Activated CD8-positive, alpha-beta memory T cell treated with anti-CD3 and anti-CD28 coated beads, Interleukin-2, amount 50 U/mL, for 1 hour (primary cell): ENCODE data around the gene FAM187B.
"Not testable (repeated sequence)": the region's sequence is repeated elsewhere in the genome, so short reads cannot be mapped to it uniquely, and the experiment has no call there.

ENCODE experiments used
- DNase-seq: peaks from one replicate; pipeline ENCODE4 v3.0.0-alpha.2; 2020; ENCODE audit errors: extremely low read depth

Gene FAM187B

GRCh38 chr19:35262101-35262761 is 33.7 kb upstream of the FAM187B start:
- no peak for DNase-seq

- no peak for DNase-seq
Measured at GRCh38 chr19:35261356-35262100, 33.0 kb upstream of the FAM187B start.

DNA sequence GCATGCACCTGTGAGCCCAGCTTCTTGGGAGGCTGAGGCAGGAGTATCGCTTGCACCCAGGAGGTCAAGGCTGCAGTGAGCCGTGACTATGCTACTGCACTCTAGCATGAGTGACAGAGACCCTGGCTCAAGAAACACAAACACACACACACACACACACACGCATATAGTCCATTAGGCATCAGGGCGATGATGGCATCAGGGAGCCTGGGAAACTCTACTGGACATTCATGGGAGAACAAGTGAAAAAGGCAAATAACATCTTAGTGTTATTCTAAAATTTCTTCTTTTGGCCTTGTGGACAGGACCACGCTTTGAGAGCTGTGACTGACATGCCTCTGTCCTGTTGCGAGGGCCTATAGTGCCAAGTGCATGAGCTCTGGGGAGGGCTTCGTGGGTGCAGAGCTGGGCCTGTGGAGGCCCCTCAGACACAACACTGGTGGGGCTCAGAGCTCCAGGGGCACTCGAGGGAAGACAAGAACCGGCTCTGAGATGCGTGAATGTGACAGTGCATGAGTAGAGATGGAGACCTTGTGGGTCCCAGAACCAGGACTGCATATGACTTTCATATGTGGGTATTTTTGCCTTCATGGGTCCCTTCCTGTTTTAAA is 32.3 kb upstream of the FAM187B start:
- DNase-seq = no peak

- DNase-seq = no peak
Measured at GRCh38 chr19:35257113-35257461, 28.5 kb upstream of the FAM187B start.

- no peak for DNase-seq
Measured at GRCh38 chr19:35256566-35256965, 28.0 kb upstream of the FAM187B start.

GRCh38 chr19:35254341-35255297 is 26.1 kb upstream of the FAM187B start:
- no peak for DNase-seq

DNA sequence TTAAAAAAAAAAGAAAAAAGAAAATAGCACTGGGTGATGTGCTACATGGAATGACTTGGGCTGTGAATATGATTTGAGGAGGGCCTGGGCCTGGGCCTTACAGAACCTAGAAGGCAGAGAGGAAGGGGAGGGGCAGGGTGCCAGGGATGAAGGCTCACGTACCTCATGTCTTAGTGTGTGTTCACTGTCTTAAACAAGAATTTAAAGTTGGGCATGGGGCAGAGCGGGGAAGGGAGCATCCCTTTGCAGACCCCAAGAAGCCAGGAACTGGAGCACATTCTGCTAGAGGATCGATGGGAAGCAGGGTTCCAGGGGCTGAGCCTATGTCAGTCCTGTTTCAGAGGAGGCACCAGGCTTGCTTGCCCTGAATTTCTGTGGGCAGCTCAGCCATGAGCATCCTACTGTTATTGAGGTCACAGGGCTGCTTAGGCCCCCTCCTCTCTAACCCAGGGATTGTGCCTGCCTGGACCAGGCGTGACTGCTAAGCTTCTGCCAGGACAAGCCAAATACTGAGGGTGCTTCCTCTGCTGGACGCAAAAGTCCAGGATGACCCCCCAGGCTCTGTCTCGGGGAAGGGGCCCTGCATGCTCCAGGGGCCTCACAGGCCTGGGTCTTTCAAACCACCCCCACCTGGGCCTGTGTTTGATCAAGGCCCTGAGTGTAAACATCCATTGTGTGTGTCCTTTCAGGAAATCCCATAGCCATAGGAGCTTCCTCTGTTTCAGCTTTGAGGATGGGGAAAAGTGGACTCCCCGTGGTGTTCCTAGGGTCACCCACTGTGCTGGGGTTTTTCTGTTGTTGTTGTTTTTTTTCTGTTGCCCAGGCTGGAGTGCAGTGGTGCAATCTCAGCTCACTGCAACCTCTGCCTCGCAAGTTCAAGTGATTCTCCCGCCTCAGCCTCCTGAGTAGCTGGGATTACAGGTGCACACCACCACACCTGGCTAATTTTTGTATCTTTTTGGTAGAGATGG is 25.1 kb upstream of the FAM187B start:
- no peak for DNase-seq

GRCh38 chr19:35251456-35251855 is 22.9 kb upstream of the FAM187B start:
- DNase-seq = no peak

DNA sequence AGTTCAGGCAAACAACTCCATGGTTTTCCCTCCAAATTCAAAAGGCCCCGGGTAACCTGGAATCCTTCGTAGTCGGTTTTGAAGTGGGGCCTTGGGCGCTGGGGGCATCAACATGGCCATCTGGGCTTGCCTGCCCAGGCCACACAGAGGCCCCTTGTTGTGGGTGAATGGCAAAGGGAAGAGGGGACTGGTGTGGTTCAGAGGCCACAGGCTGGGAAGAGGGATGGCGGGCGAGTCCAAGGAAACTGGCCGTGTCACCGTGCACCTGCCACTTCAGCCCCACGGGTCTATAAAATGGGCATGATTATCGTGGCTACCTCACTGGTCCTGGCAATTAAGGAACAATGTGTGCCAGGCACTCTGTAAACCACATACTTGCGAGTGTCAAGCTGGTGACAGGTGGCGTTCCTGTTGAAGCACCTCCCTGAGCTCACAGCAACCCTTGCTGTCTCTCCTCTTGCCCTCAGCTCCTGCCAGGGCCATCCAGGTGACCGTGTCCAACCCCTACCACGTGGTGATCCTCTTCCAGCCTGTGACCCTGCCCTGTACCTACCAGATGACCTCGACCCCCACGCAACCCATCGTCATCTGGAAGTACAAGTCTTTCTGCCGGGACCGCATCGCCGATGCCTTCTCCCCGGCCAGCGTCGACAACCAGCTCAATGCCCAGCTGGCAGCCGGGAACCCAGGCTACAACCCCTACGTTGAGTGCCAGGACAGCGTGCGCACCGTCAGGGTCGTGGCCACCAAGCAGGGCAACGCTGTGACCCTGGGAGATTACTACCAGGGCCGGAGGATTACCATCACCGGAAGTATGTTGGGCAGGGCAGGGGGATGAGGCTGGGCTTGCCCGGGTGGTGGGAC is 21.5 kb upstream of the FAM187B start:
- DNase-seq = no peak

- DNase-seq = no peak
Measured at GRCh38 chr19:35249146-35249847, 20.8 kb upstream of the FAM187B start.

- peak; percentile 65 for DNase-seq
Measured at GRCh38 chr19:35248310-35249145, 20.0 kb upstream of the FAM187B start, which contains the start of gene LSR. LSR (plus strand) TSS chr19:35249002; CDS start chr19:35249023, 21 bp downstream.

- DNase-seq = no peak
Measured at GRCh38 chr19:35247526-35248309, 19.2 kb upstream of the FAM187B start.

DNA sequence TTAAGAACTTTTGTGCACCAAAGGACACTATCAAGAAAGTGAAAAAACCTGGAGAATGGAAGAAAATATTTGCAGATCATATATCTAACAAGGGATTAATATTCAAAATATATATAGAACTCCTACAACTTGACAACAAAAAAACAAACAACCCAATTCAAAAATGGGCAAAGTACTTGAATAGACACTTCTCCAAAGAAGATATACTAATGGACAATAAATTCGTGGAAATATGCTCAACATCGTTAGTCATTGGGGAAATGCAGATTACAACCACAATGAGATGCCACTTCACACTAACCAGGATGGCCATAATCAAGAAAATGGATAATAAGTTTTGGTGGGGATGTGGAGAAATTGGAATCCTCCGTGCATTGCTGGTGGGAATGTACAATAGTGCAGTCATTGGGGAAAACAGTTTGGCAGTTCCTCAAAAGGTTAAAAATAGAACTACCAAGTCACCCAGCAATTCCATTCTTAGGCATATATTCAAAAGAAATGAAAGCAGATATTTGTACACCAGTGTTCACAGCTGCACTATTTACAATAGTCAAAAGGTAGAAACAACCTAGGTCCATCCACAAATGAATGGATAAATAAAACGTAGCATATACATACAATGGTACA is 18.0 kb upstream of the FAM187B start:
- no peak for DNase-seq

DNA sequence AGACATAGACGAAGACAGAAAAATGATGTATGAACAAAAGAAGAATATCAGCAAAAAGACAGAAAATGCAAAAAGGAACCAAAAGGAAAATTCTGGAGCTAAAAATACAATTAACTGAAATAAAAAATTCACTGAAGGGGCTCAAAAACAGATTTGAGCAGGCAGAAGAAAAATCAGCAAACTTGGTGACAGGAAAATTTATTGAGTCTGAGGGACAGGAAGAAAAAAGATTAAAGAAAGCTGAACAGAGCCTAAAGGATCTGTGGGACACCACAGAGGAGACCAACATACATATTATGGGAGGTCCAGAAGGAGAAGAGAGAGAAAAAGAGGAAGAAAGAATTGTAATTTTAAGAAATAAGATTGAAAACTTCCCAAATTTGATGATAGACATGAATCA is 12.9 kb upstream of the FAM187B start:
- DNase-seq = no peak

DNA sequence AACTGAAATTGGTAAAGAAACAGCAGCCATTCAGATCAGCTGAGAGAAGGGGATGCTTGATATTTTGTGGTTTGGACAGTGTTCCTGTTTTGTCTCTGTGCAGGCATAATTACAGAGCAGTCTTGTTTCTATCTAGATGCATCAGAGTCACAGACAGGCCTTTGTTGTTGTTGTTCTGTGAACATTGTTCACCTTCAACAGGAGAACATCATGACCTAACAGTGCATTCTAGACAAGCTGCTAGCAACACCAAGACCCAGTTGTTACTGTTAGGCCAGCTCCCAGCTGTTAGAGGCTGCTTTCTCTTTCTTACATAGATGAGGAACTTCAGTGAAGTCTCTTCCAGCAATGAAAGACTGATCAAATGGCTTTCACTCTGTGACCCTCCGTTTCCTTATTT is 11.8 kb upstream of the FAM187B start:
- no peak for DNase-seq

DNA sequence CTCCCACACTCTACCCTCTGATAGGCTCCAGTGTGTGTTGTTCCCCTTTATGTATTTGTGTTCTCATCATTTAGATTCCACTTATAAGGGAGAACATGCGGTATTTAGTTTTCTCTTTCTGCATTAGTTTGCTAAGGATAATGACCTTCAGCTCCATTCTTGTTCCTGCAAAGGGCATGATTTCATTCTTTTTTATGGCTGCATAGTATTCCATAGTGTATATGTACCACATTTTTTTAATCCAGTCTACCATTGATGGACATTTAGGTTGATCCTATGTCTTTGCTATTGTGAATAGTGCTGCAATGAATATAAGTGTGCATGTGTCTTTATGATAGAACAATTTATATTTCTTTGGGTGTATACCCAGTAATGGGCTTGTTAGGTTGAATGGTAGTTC is 11.1 kb upstream of the FAM187B start:
- DNase-seq = not testable (repeated sequence)
